Sigmoid colon (tissue), 7 donors: ENCODE data around the gene ZSCAN12. TPM values are rescaled to one million over a fixed set of nuclear protein-coding genes. Genes with fewer than 3 reads are reported as not detected.

Experiments used
- DNase-seq: peaks from one replicate; pipeline ENCODE4 v3.0.0-alpha.2; 2019
- H3K27ac ChIP-seq, 4 donors: fragments of 200-600 bp; sonication (generic); one replicate each; pipeline ENCODE4 v1.5.1; 2016 to 2019; ENCODE audit warnings: mild to moderate bottlenecking in 1 of 4
- H3K27me3 ChIP-seq, 3 donors: fragments of 200-600 bp; sonication (generic); one replicate each; pipeline ENCODE4 v1.5.1; 2019; ENCODE audit warnings: mild to moderate bottlenecking in 1 of 3
- H3K36me3 ChIP-seq, 4 donors: fragments of 200-600 bp; sonication (generic); one replicate each; pipeline ENCODE4 v1.5.1; 2016 to 2019
- H3K4me1 ChIP-seq, 4 donors: fragments of 200-600 bp; sonication (generic); one replicate each; pipeline ENCODE4 v1.5.1; 2017 to 2019
- H3K4me3 ChIP-seq, 4 donors: fragments of 200-600 bp; sonication (generic); one replicate each; pipeline ENCODE4 v1.5.1; 2017 to 2019; ENCODE audit warnings: mild to moderate bottlenecking in 2 of 4, moderate library complexity in 1 of 4
- H3K9me3 ChIP-seq, 4 donors: fragments of 200-600 bp in 3 of 4; sonication (generic) in 3 of 4; one replicate each; pipeline versions ENCODE4 v1.5.1 to v1.6.1; 2013 to 2019
- EP300 ChIP-seq, 4 donors: sonication (generic); formaldehyde crosslinking; IDR thresholded peaks; one replicate each; pipeline ENCODE4 v1.6.1; 2017; ENCODE audit warnings: antibody characterized with exemption in 4 of 4
- POLR2A ChIP-seq, 2 donors: fragments of 450-650 bp; IDR thresholded peaks; one replicate each; pipeline ENCODE4 v1.6.1; 2016; ENCODE audit warnings: antibody characterized with exemption in 2 of 2, mild to moderate bottlenecking in 2 of 2, moderate library complexity in 2 of 2
- POLR2AphosphoS5 ChIP-seq, 4 donors: sonication (generic); formaldehyde crosslinking; IDR thresholded peaks; one replicate each; pipeline ENCODE4 v1.6.1; 2017; ENCODE audit warnings: antibody characterized with exemption in 4 of 4
- WGBS, 2 donors: extraction: QIAGEN DNeasy Blood & Tissue Kit; methylation state at CpG; one replicate each; pipeline ENCODE4 v1.1.7; 2013; 5-methylcytosine and 5-hydroxymethylcytosine counted together
- intact Hi-C: fragments of 100-400 bp; cut with DNase I; formaldehyde crosslinking; loops from one replicate; pipeline ENCODE4 v1.15.1; 2023
- polyA plus RNA-seq, 3 donors: library from polyadenylated mRNA; stranded (reverse); fragments of 200-250 nt; gene quantifications; one replicate each; pipeline ENCODE4 v1.2.3, GENCODE V29; 2013
- total RNA-seq, 4 donors: library from RNA; depleted of rRNA; stranded (reverse); fragments of >200 nt; gene quantifications; one replicate each; pipeline ENCODE4 v1.1.0, GENCODE V29; 2016
- TF ChIP-seq, protein P1 (sequence below), 4 experiments: fragments of 450-650 bp in 3 of 4; fragments of 200-600 bp in 1 of 4; IDR thresholded peaks; one replicate each; pipeline ENCODE4 v1.5.1; 2016 to 2019; ENCODE audit warnings: antibody characterized with exemption in 4 of 4, mild to moderate bottlenecking in 3 of 4, moderate library complexity in 2 of 4
- donor health status: healthy with polysubstance abuse.
- donor health status: Bipolar disorder and iron deficiency.
- donor health status: healthy.

Gene ZSCAN12
- total and polyA plus RNA-seq, 7 donors: 1.4 to 7.5 (median 6.1) TPM

DNA sequence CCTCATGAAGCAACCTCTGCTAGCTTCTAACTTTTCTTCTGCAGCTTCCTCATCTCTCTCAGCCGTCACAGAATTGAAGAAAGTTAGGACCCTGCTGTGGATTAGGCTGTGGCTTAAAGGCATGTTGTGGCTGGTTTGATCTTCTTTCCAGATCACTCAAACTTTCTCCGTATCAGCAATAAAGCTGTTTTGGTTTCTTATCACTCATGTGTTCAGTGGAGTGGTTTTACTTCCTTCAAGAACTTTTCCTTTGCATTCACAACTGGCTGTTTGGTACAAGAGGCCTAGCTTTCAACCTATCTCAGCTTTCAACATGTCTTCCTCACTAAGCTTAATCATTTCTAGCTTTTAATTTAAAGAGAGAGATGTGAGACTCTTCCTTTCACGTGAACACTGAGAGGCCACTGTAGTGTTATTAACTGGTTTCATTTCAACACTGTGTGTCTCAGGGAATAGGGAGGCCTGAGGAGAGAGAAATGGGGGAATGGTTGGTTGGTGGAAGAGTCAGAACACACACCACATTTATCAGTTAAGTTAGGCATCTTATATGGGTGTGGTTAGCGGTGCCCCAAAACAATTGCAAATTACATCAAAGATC, 26.5 kb upstream of the ZSCAN12 start:
- WGBS, 2 donors: 74 to 75% methylated on average over 4 of the region's 4 CpGs
- TF ChIP-seq POLR2A (IDR thresholded peaks at IDR 0.05) (no peak), POLR2AphosphoS5 (IDR thresholded peaks at IDR 0.05) (no peak), EP300 (IDR thresholded peaks at IDR 0.05) (no peak)
- TF ChIP-seq, protein P1, sequence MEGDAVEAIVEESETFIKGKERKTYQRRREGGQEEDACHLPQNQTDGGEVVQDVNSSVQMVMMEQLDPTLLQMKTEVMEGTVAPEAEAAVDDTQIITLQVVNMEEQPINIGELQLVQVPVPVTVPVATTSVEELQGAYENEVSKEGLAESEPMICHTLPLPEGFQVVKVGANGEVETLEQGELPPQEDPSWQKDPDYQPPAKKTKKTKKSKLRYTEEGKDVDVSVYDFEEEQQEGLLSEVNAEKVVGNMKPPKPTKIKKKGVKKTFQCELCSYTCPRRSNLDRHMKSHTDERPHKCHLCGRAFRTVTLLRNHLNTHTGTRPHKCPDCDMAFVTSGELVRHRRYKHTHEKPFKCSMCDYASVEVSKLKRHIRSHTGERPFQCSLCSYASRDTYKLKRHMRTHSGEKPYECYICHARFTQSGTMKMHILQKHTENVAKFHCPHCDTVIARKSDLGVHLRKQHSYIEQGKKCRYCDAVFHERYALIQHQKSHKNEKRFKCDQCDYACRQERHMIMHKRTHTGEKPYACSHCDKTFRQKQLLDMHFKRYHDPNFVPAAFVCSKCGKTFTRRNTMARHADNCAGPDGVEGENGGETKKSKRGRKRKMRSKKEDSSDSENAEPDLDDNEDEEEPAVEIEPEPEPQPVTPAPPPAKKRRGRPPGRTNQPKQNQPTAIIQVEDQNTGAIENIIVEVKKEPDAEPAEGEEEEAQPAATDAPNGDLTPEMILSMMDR (IDR thresholded peaks at IDR 0.05): no peak

DNA sequence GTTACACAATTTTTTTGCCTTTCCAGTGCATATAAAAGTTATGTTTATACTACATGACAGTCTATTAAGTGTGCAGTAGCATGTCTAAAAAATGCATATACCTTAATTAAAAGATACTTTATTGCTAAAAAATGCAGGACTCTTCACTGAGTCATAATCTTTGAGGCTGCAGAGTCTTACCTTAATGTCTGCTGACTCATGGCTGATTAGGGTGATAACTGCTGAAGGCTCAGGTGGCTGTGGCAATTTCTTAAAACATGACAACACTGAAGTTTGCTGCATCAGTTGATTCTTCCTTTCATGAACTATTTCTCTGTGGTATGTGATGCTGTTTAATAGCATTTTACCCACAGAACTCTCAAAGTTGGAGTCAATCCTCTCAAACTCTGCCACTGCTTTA, 24.6 kb upstream of the ZSCAN12 start:
- H3K27me3 ChIP-seq: no peaks in the 10 kb centered on the region
- DNase-seq: no peak
- H3K27ac ChIP-seq: no peak overlapping the region
- no peaks in the 10 kb centered on the region for H3K9me3 ChIP-seq
- H3K4me1 ChIP-seq: no peaks in the 10 kb centered on the region
- no peaks in the 10 kb centered on the region for H3K36me3 ChIP-seq
- TF ChIP-seq POLR2A (IDR thresholded peaks at IDR 0.05): no peak
- TF ChIP-seq, protein P1 (IDR thresholded peaks at IDR 0.05): no peak
- no peak for TF ChIP-seq POLR2AphosphoS5 (IDR thresholded peaks at IDR 0.05)
- H3K4me3 ChIP-seq: no peak overlapping the region
- intact Hi-C loops: no loop called here

More for the DNA sequence above, 26.5 kb upstream of the ZSCAN12 start:
- Histone ChIP-seq H3K9me3 (no peaks in the 10 kb centered on the region), H3K36me3 (no peaks in the 10 kb centered on the region), H3K4me3 (no peak overlapping the region), H3K27me3 (no peaks in the 10 kb centered on the region), H3K4me1 (no peaks in the 10 kb centered on the region), H3K27ac (no peak overlapping the region)
- intact Hi-C loops: no loop called here
- no peak for DNase-seq

DNA sequence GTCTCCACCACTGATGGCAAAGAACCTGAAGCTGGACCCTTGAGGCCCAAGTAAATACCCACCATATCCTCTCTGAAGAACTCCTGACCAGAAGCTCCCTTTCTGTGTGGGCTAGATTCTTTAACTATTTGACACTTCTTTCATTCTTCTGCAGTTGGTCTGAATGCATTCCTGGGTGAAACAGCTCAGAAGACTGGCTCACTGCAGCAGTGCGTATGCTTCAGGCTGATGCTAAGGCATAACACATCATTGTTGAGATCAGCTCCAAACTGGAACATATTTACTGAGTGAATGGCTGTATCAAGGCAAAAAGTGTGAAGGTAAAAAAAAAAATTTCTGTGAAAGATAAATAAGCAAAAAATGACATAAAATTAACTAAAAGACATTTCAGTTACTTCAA, 24.0 kb upstream of the ZSCAN12 start:
- no peak overlapping the region for H3K27ac ChIP-seq
- H3K4me3 ChIP-seq: no peak overlapping the region
- intact Hi-C loops: no loop called here
- no peaks in the 10 kb centered on the region for H3K36me3 ChIP-seq
- DNase-seq: no peak
- H3K9me3 ChIP-seq: no peaks in the 10 kb centered on the region
- 95% methylated on average over 1 of the region's 1 CpG for WGBS, 2 donors
- TF ChIP-seq, protein P1 (IDR thresholded peaks at IDR 0.05): no peak
- TF ChIP-seq EP300 (IDR thresholded peaks at IDR 0.05) (no peak), POLR2A (IDR thresholded peaks at IDR 0.05) (no peak), POLR2AphosphoS5 (IDR thresholded peaks at IDR 0.05) (no peak)
- H3K4me1 ChIP-seq: no peaks in the 10 kb centered on the region
- no peaks in the 10 kb centered on the region for H3K27me3 ChIP-seq

DNA sequence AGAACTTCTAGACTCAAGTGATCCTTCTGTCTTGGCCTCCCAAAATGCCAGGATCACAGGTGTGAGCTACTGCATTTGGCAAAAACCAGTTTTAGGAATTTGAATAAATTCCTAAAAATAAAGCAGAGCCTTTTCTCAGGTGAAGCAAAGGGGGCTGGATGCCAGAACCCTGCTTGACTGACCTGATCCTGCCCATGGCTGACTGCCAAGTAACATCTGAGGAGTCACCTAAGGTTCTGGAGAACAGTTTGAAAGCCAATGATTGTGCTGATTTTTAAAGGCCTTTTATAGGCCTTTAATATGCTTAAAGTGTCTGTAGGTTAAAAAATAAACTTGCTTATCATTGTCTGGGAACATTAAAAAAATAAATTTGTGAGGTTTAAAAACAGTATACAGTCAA, 14.1 kb upstream of the ZSCAN12 start:
- Histone ChIP-seq H3K9me3 (peaks cover 0 to 2% (median 0%) of the 10 kb centered on the region in 4 donors), H3K4me3 (no peak overlapping the region), H3K27ac (no peak overlapping the region), H3K27me3 (peaks cover 0 to 6% (median 0%) of the 10 kb centered on the region in 3 donors), H3K4me1 (no peaks in the 10 kb centered on the region), H3K36me3 (no peaks in the 10 kb centered on the region)
- TF ChIP-seq, protein P1 (IDR thresholded peaks at IDR 0.05): no peak
- TF ChIP-seq POLR2AphosphoS5 (IDR thresholded peaks at IDR 0.05): no peak
- TF ChIP-seq EP300 (IDR thresholded peaks at IDR 0.05): no peak
- no peak for TF ChIP-seq POLR2A (IDR thresholded peaks at IDR 0.05)
- intact Hi-C loops: no loop called here
- DNase-seq: no peak

DNA sequence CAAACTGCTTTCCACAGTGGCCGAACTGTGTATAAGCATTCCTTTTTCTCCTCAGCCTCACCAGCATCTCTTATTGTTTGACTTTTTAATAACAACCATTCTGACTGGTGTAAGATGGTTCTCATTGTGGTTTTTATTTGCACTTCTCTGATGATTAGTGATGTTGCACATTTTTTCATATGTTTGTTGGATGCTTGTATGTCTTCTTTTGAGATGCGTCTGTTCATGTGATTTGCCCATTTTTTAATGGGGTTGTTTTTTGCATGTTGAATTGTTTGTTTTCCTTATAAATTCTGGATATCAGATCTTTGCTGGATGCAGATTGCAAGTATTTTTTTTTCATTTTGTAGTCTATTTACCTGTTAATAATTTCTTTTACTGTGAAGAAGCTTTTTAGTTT, 11.2 kb upstream of the ZSCAN12 start:
- H3K27me3 ChIP-seq: peaks cover 0 to 6% (median 0%) of the 10 kb centered on the region in 3 donors
- H3K4me3 ChIP-seq: no peak overlapping the region
- DNase-seq: no peak
- no peaks in the 10 kb centered on the region for H3K4me1 ChIP-seq
- intact Hi-C loops: no loop called here
- TF ChIP-seq POLR2AphosphoS5 (IDR thresholded peaks at IDR 0.05) (no peak), EP300 (IDR thresholded peaks at IDR 0.05) (no peak), POLR2A (IDR thresholded peaks at IDR 0.05) (no peak)
- TF ChIP-seq, protein P1 (IDR thresholded peaks at IDR 0.05): no peak
- H3K9me3 ChIP-seq: peaks cover 0 to 2% (median 0%) of the 10 kb centered on the region in 4 donors
- no peak overlapping the region for H3K27ac ChIP-seq
- WGBS, 2 donors: 96 to 98% methylated on average over 2 of the region's 2 CpGs
- no peaks in the 10 kb centered on the region for H3K36me3 ChIP-seq
